H9 (cell line): Measurements from ENCODE around the gene HPGD. TPM values are rescaled to one million over a fixed set of nuclear protein-coding genes. Genes with fewer than 3 reads are reported as not detected.

Source experiments
- DNase-seq: peaks from one replicate; pipeline ENCODE4 v3.0.0-alpha.2; 2017
- H2AFZ ChIP-seq: one replicate; pipeline ENCODE4 v1.6.1; 2013; ENCODE audit warnings: mild to moderate bottlenecking, low read length, control low read depth, moderate library complexity
- H2AK5ac ChIP-seq: 2 replicates; pipeline ENCODE4 v1.6.1; 2013; ENCODE audit warnings: low read length, control low read depth, mixed read lengths; ENCODE audit not compliant: insufficient read length
- H2BK120ac ChIP-seq: one replicate; pipeline ENCODE4 v1.6.1; 2013; ENCODE audit warnings: low read depth, mild to moderate bottlenecking, low read length, control low read depth, inconsistent platforms; ENCODE audit not compliant: poor library complexity, severe bottlenecking
- H2BK12ac ChIP-seq: 2 replicates; pipeline ENCODE4 v1.6.1; 2013; ENCODE audit warnings: low read length, control low read depth, mixed read lengths, low read depth; ENCODE audit not compliant: insufficient read length
- H2BK15ac ChIP-seq: 2 replicates; pipeline ENCODE4 v1.6.1; 2013; ENCODE audit warnings: low read depth, low read length, control low read depth
- H2BK20ac ChIP-seq: one replicate; pipeline ENCODE4 v1.6.1; 2013; ENCODE audit warnings: low read depth, mild to moderate bottlenecking, low read length, control low read depth, inconsistent platforms; ENCODE audit not compliant: poor library complexity, severe bottlenecking
- H2BK5ac ChIP-seq: 2 replicates; pipeline ENCODE4 v1.6.1; 2013; ENCODE audit warnings: low read length, control low read depth, mixed read lengths; ENCODE audit not compliant: insufficient read length
- H3K14ac ChIP-seq: 2 replicates; pipeline ENCODE4 v1.6.1; 2013; ENCODE audit warnings: low read length, control low read depth; ENCODE audit not compliant: insufficient read depth
- H3K18ac ChIP-seq: 2 replicates; pipeline ENCODE4 v1.6.1; 2013; ENCODE audit warnings: low read depth, mild to moderate bottlenecking, mixed read lengths, low read length, control low read depth; ENCODE audit not compliant: insufficient read length
- H3K23ac ChIP-seq: 2 replicates; pipeline ENCODE4 v1.6.1; 2013; ENCODE audit warnings: low read length, control low read depth, mixed read lengths, low read depth; ENCODE audit not compliant: insufficient read length
- H3K23me2 ChIP-seq: 2 replicates; pipeline ENCODE4 v1.6.1; 2013; ENCODE audit warnings: low read depth, mild to moderate bottlenecking, mixed read lengths, low read length, control low read depth; ENCODE audit not compliant: insufficient read length, poor library complexity, severe bottlenecking
- H3K27ac ChIP-seq: 2 replicates; pipeline ENCODE4 v1.5.1; 2013; ENCODE audit warnings: low read length, control low read depth, mixed read lengths, low read depth; ENCODE audit not compliant: insufficient read length
- H3K27me3 ChIP-seq: 2 replicates; pipeline ENCODE4 v1.6.1; 2013; ENCODE audit warnings: low read length, control low read depth, inconsistent platforms; ENCODE audit not compliant: insufficient read depth
- H3K4ac ChIP-seq: 2 replicates; pipeline ENCODE4 v1.6.1; 2013; ENCODE audit warnings: low read depth, mild to moderate bottlenecking, control low read depth, inconsistent platforms, low read length, moderate library complexity
- H3K4me1 ChIP-seq: 2 replicates; pipeline ENCODE4 v1.6.1; 2013; ENCODE audit warnings: low read length, control low read depth, inconsistent platforms; ENCODE audit not compliant: insufficient read depth
- H3K4me2 ChIP-seq: 2 replicates; pipeline ENCODE4 v1.6.1; 2013; ENCODE audit warnings: low read length, control low read depth, mixed read lengths; ENCODE audit not compliant: insufficient read length, insufficient read depth
- H3K56ac ChIP-seq: 2 replicates; pipeline ENCODE4 v1.6.1; 2013; ENCODE audit warnings: low read depth, mild to moderate bottlenecking, mixed read lengths, low read length, control low read depth; ENCODE audit not compliant: insufficient read length
- H3K79me1 ChIP-seq: 2 replicates; pipeline ENCODE4 v1.6.1; 2013; ENCODE audit warnings: low read depth, mild to moderate bottlenecking, moderate library complexity, low read length, control low read depth, inconsistent platforms; ENCODE audit not compliant: insufficient read depth, poor library complexity, severe bottlenecking
- H3K79me2 ChIP-seq: 2 replicates; pipeline ENCODE4 v1.6.1; 2013; ENCODE audit warnings: low read length, control low read depth, inconsistent platforms; ENCODE audit not compliant: insufficient read depth
- H3K9ac ChIP-seq: 2 replicates; pipeline ENCODE4 v1.6.1; 2013; ENCODE audit warnings: low read length, control low read depth, mixed read lengths; ENCODE audit not compliant: insufficient read length; ENCODE audit errors: extremely low read depth
- H3K9me3 ChIP-seq: one replicate; pipeline ENCODE4 v1.6.1; 2013; ENCODE audit warnings: low read depth, low read length, inconsistent platforms; ENCODE audit not compliant: control insufficient read depth
- H3T11ph ChIP-seq: one replicate; pipeline ENCODE4 v1.6.1; 2013; ENCODE audit warnings: mild to moderate bottlenecking, low read length, control low read depth, inconsistent platforms
- H4K20me1 ChIP-seq: one replicate; pipeline ENCODE4 v1.6.1; 2013; ENCODE audit not compliant: control insufficient read depth, insufficient read length, insufficient read depth
- H4K5ac ChIP-seq: 2 replicates; pipeline ENCODE4 v1.6.1; 2013; ENCODE audit warnings: low read depth, mild to moderate bottlenecking, mixed read lengths, low read length, control low read depth; ENCODE audit not compliant: insufficient read length
- H4K8ac ChIP-seq: replicated peaks from 2 replicates; pipeline ENCODE4 v1.6.1; 2013; ENCODE audit warnings: low read length, control low read depth, mixed read lengths, low read depth; ENCODE audit not compliant: insufficient read length
- H4K91ac ChIP-seq: 2 replicates; pipeline ENCODE4 v1.6.1; 2013; ENCODE audit warnings: low read depth, mild to moderate bottlenecking, moderate library complexity, mixed read lengths, low read length, control low read depth; ENCODE audit not compliant: insufficient read length
- H3K27ac Mint-ChIP-seq, 3 experiments: 2 replicates in 2 of 3; 3 replicates in 1 of 3; pipeline ENCODE4 v1.8.0; 2020 to 2021; ENCODE audit warnings: mixed read lengths in 3 of 3, mild to moderate bottlenecking in 1 of 3, moderate library complexity in 1 of 3
- H3K27me3 Mint-ChIP-seq: 2 replicates; pipeline ENCODE4 v1.8.0; 2021; ENCODE audit warnings: low read depth, mild to moderate bottlenecking, moderate library complexity, mixed read lengths
- H3K36me3 Mint-ChIP-seq, 3 experiments: 2 replicates in 2 of 3; 3 replicates in 1 of 3; pipeline ENCODE4 v1.8.0; 2020 to 2021; ENCODE audit warnings: low read depth in 3 of 3, mixed read lengths in 3 of 3; ENCODE audit not compliant: insufficient read depth in 1 of 3
- H3K4me1 Mint-ChIP-seq, 2 experiments: 2 replicates each; pipeline ENCODE4 v1.8.0; 2020; ENCODE audit warnings: mixed read lengths in 2 of 2
- H3K4me3 Mint-ChIP-seq, 2 experiments: 2 replicates in 1 of 2; 3 replicates in 1 of 2; pipeline ENCODE4 v1.8.0; 2020 to 2021; ENCODE audit warnings: mild to moderate bottlenecking in 2 of 2, mixed read lengths in 2 of 2, moderate library complexity in 1 of 2
- H3K9me3 Mint-ChIP-seq, 2 experiments: 2 replicates in 1 of 2; 3 replicates in 1 of 2; pipeline ENCODE4 v1.8.0; 2020; ENCODE audit warnings: mild to moderate bottlenecking in 2 of 2, mixed read lengths in 2 of 2, moderate library complexity in 1 of 2
- WGBS: extraction: QIAGEN DNeasy Blood & Tissue Kit; methylation state at CpG from one replicate; pipeline ENCODE4 v1.1.7; 2013; ENCODE audit warnings: missing lambda C conversion rate, low lambda C conversion rate, mixed read lengths; ENCODE audit not compliant: insufficient read length; ENCODE audit errors: extremely low coverage; 5-methylcytosine and 5-hydroxymethylcytosine counted together
- total RNA-seq: library from RNA; stranded (reverse); gene quantifications from 2 replicates; pipeline ENCODE4 v1.2.1, GENCODE V29; 2021
- TF ChIP-seq, protein P1 (sequence below): fragments of 200-600 bp; sonication (generic); conservative IDR thresholded peaks from 3 replicates; pipeline ENCODE4 v1.8.0; 2021; ENCODE audit warnings: antibody characterized with exemption, mild to moderate bottlenecking

The HPGD gene
- total RNA-seq, 1 experiment from 2014 or later = 16.8 TPM

- no peak overlapping the region for H3K27ac ChIP-seq
- no peak overlapping the region for H2BK120ac ChIP-seq
- H2BK5ac ChIP-seq = no peak overlapping the region
- no peaks in the 10 kb centered on the region for H3K79me1 ChIP-seq
- no peak overlapping the region for H2BK12ac ChIP-seq
- H3K4me2 ChIP-seq = no peak overlapping the region
- H3K27me3 ChIP-seq = no peaks in the 10 kb centered on the region
- no peak overlapping the region for H2BK15ac ChIP-seq
- H3K14ac ChIP-seq = no peak overlapping the region
- no peak overlapping the region for H3K18ac ChIP-seq
- TF ChIP-seq, protein P1, sequence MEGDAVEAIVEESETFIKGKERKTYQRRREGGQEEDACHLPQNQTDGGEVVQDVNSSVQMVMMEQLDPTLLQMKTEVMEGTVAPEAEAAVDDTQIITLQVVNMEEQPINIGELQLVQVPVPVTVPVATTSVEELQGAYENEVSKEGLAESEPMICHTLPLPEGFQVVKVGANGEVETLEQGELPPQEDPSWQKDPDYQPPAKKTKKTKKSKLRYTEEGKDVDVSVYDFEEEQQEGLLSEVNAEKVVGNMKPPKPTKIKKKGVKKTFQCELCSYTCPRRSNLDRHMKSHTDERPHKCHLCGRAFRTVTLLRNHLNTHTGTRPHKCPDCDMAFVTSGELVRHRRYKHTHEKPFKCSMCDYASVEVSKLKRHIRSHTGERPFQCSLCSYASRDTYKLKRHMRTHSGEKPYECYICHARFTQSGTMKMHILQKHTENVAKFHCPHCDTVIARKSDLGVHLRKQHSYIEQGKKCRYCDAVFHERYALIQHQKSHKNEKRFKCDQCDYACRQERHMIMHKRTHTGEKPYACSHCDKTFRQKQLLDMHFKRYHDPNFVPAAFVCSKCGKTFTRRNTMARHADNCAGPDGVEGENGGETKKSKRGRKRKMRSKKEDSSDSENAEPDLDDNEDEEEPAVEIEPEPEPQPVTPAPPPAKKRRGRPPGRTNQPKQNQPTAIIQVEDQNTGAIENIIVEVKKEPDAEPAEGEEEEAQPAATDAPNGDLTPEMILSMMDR = no peak
- H3T11ph ChIP-seq = no peak overlapping the region
- H2AFZ ChIP-seq = no peak overlapping the region
- H3K56ac ChIP-seq = no peak overlapping the region
- H3K23me2 ChIP-seq = no peaks in the 10 kb centered on the region
- H3K27me3 Mint-ChIP-seq = no peaks in the 10 kb centered on the region
- no peak for DNase-seq
- H4K20me1 ChIP-seq = no peaks in the 10 kb centered on the region
- peaks cover 0 to 3% (median 0%) of the 10 kb centered on the region in 3 experiments; a peak in 1 of 7 replicates for H3K36me3 Mint-ChIP-seq
- H3K4me3 Mint-ChIP-seq = no peak overlapping the region
- peaks cover 0 to 3% of the 10 kb centered on the region in 2 experiments; a peak in 1 of 4 replicates for H3K4me1 Mint-ChIP-seq
- H3K4me1 ChIP-seq = no peaks in the 10 kb centered on the region
- H4K91ac ChIP-seq = no peak overlapping the region
- no peak overlapping the region for H2BK20ac ChIP-seq
- H3K9me3 Mint-ChIP-seq = no peaks in the 10 kb centered on the region
- WGBS = no CpG with 5 or more reads among the region's 3 CpGs
- H2AK5ac ChIP-seq = no peak overlapping the region
- no peak overlapping the region for H3K9ac ChIP-seq
- no peak overlapping the region for H3K4ac ChIP-seq
- no peak overlapping the region for H4K5ac ChIP-seq
- H3K79me2 ChIP-seq = no peaks in the 10 kb centered on the region
- no peaks in the 10 kb centered on the region for H3K9me3 ChIP-seq
- no peak overlapping the region for H3K27ac Mint-ChIP-seq
- no peak overlapping the region for H4K8ac ChIP-seq
- no peak overlapping the region for H3K23ac ChIP-seq
Measured at GRCh38 chr4:174512745-174513144, 9.5 kb downstream of the HPGD start.
